HepG2 (cell line): ENCODE data around the gene AHCY. TPM values are rescaled to one million over a fixed set of nuclear protein-coding genes. Genes with fewer than 3 reads are reported as not detected.

ENCODE experiments used
- ATF5 ChIP-seq: sonication (generic); formaldehyde crosslinking; IDR thresholded peaks from 2 replicates; pipeline ENCODE4 v1.4.0; 2020; ENCODE audit warnings: mild to moderate bottlenecking, low read depth, missing genetic modification reagents
- BCL6 ChIP-seq: IDR thresholded peaks from 2 replicates; pipeline ENCODE4 v1.6.1; 2016; ENCODE audit warnings: missing genetic modification reagents, missing compliant biosample characterization
- CEBPB ChIP-seq: IDR thresholded peaks from 2 replicates; pipeline ENCODE4 v1.6.1; 2011; ENCODE audit warnings: low read depth, low read length, improper control_type of control experiment, borderline replicate concordance
- GATAD1 ChIP-seq: IDR thresholded peaks from 2 replicates; pipeline ENCODE4 v1.6.1; 2016; ENCODE audit warnings: missing genetic modification reagents, missing compliant biosample characterization
- HDAC2 ChIP-seq: sonication (generic); formaldehyde crosslinking; IDR thresholded peaks from 2 replicates; pipeline ENCODE4 v1.4.0; 2020; ENCODE audit warnings: missing genetic modification reagents
- HINFP ChIP-seq: sonication (generic); formaldehyde crosslinking; IDR thresholded peaks from 2 replicates; pipeline ENCODE4 v1.4.0; 2020; ENCODE audit warnings: low read depth, mild to moderate bottlenecking, missing genetic modification reagents
- KLF15 ChIP-seq: sonication (generic); formaldehyde crosslinking; IDR thresholded peaks from 2 replicates; pipeline ENCODE4 v1.8.1; 2023; ENCODE audit warnings: borderline replicate concordance, mild to moderate bottlenecking, inconsistent platforms, missing genetic modification reagents, mixed read lengths
- MAZ ChIP-seq, 2 experiments: sonication (generic) in 1 of 2; formaldehyde crosslinking in 1 of 2; IDR thresholded peaks; 2 replicates each; pipeline versions ENCODE4 v1.5.0 to v1.6.1; 2012 to 2020; ENCODE audit warnings: low read depth in 2 of 2, mild to moderate bottlenecking in 2 of 2, borderline replicate concordance in 1 of 2, improper control_type of control experiment in 1 of 2, low read length in 1 of 2, missing genetic modification reagents in 1 of 2, moderate library complexity in 1 of 2
- MYNN ChIP-seq: sonication (generic); formaldehyde crosslinking; IDR thresholded peaks from 2 replicates; pipeline ENCODE4 v1.4.0; 2020; ENCODE audit warnings: mild to moderate bottlenecking, low read depth, missing genetic modification reagents
- NR2C2 ChIP-seq: sonication (generic); formaldehyde crosslinking; IDR thresholded peaks from 2 replicates; pipeline ENCODE4 v1.4.0; 2020; ENCODE audit warnings: missing genetic modification reagents, mild to moderate bottlenecking, moderate library complexity, borderline replicate concordance
- PHF8 ChIP-seq: sonication (generic); formaldehyde crosslinking; IDR thresholded peaks from 2 replicates; pipeline ENCODE4 v1.5.0; 2020; ENCODE audit warnings: missing genetic modification reagents
- SCMH1 ChIP-seq: sonication (generic); formaldehyde crosslinking; IDR thresholded peaks from 2 replicates; pipeline ENCODE4 v1.9.0; 2021; ENCODE audit warnings: missing genetic modification reagents, mild to moderate bottlenecking, borderline replicate concordance
- SRSF4 ChIP-seq: fragments of 200-400 bp; formaldehyde crosslinking; IDR thresholded peaks from one replicate; pipeline ENCODE4 v1.6.1; 2018; ENCODE audit warnings: mild to moderate bottlenecking, low read depth, low read length, moderate library complexity; ENCODE audit not compliant: poor library complexity, severe bottlenecking
- STAT5B ChIP-seq: sonication (generic); formaldehyde crosslinking; IDR thresholded peaks from 2 replicates; pipeline ENCODE4 v1.4.0; 2020; ENCODE audit warnings: missing genetic modification reagents
- SUZ12 ChIP-seq: fragments of 150-350 bp; IDR thresholded peaks from 2 replicates; pipeline ENCODE4 v1.6.1; 2014; ENCODE audit warnings: low read depth, low read length
- TCF7 ChIP-seq: sonication (generic); IDR thresholded peaks from 2 replicates; pipeline ENCODE4 v1.6.1; 2016; ENCODE audit warnings: antibody characterized with exemption, low read depth
- XRCC5 ChIP-seq: fragments of 200-400 bp; formaldehyde crosslinking; optimal IDR thresholded peaks from 2 replicates; pipeline ENCODE3; 2017; ENCODE audit warnings: mild to moderate bottlenecking, low read length
- ZBED4 ChIP-seq: sonication (generic); formaldehyde crosslinking; IDR thresholded peaks from 2 replicates; pipeline ENCODE4 v1.4.0; 2020; ENCODE audit warnings: missing genetic modification reagents, borderline replicate concordance
- ZBTB8A ChIP-seq: sonication (generic); formaldehyde crosslinking; IDR thresholded peaks from 2 replicates; pipeline ENCODE4 v1.4.0; 2020; ENCODE audit warnings: mild to moderate bottlenecking, low read depth, missing genetic modification reagents, borderline replicate concordance
- ZMYM2 ChIP-seq: sonication (generic); formaldehyde crosslinking; IDR thresholded peaks from 2 replicates; pipeline ENCODE4 v1.8.0; 2022; ENCODE audit warnings: mild to moderate bottlenecking, missing genetic modification reagents
- ZNF34 ChIP-seq: sonication (generic); formaldehyde crosslinking; IDR thresholded peaks from 2 replicates; pipeline ENCODE4 v1.4.0; 2020; ENCODE audit warnings: mild to moderate bottlenecking, missing genetic modification reagents, borderline replicate concordance
- ZNF780A ChIP-seq: sonication (generic); formaldehyde crosslinking; IDR thresholded peaks from 2 replicates; pipeline ENCODE4 v1.8.0; 2022; ENCODE audit warnings: mild to moderate bottlenecking, missing genetic modification reagents, moderate library complexity
- ZNF800 ChIP-seq: sonication (generic); formaldehyde crosslinking; IDR thresholded peaks from 2 replicates; pipeline ENCODE4 v1.4.0; 2020; ENCODE audit warnings: missing genetic modification reagents
- ZSCAN30 ChIP-seq: sonication (generic); formaldehyde crosslinking; IDR thresholded peaks from 2 replicates; pipeline ENCODE4 v1.5.0; 2020; ENCODE audit warnings: mild to moderate bottlenecking, missing genetic modification reagents
- polyA plus RNA-seq, 8 experiments: library from polyadenylated mRNA; depleted of rRNA in 3 of 8; stranded (reverse) in 7 of 8; unstranded in 1 of 8; fragments of >200 nt; fragmentation: Illumina TruSeq in 4 of 8; extraction: Trizol in 4 of 8; gene quantifications; 2 replicates each; pipeline versions ENCODE4 v1.2.1 to v1.2.3, GENCODE V29; 2011 to 2016; ENCODE audit warnings: low read depth in 4 of 8, missing spikeins in 1 of 8, mixed read lengths in 1 of 8; ENCODE audit not compliant: insufficient read depth in 1 of 8
- total RNA-seq, 5 experiments: library from RNA; depleted of rRNA; stranded (reverse); fragments of >200 nt; fragmentation: Illumina TruSeq; extraction: Trizol; gene quantifications; 2 replicates each; pipeline ENCODE4 v1.2.3, GENCODE V29; 2016; ENCODE audit warnings: low read depth in 1 of 5

The AHCY gene
- total and polyA plus RNA-seq, 2 of the 13 experiments (the other 11 are each of a cell fraction or from before 2014, with no cell fraction given), result 407 to 419 TPM

GRCh38 chr20:34345402-34345736 lies 42.2 kb upstream of the AHCY start (continued):
- TF ChIP-seq ZNF800 (CRISPR knock-in tag), result no peak
- no peak for TF ChIP-seq XRCC5
- no peak for TF ChIP-seq STAT5B (CRISPR knock-in tag)
- no peak for TF ChIP-seq ATF5
- TF ChIP-seq MYNN (CRISPR knock-in tag), result no peak
- no peak for TF ChIP-seq SRSF4
- no peak for TF ChIP-seq ZNF780A (CRISPR knock-in tag)
- TF ChIP-seq SCMH1 (CRISPR knock-in tag), result no peak
- no peak for TF ChIP-seq HDAC2 (CRISPR knock-in tag)
- no peak for TF ChIP-seq PHF8 (CRISPR knock-in tag)
- TF ChIP-seq KLF15 (CRISPR knock-in tag), result no peak
- TF ChIP-seq GATAD1 (CRISPR knock-in tag), result no peak
- TF ChIP-seq NR2C2 (CRISPR knock-in tag), result no peak
- TF ChIP-seq HINFP (CRISPR knock-in tag), result no peak
- no peak for TF ChIP-seq ZSCAN30
- no peak for TF ChIP-seq SUZ12
- no peak for TF ChIP-seq ZBED4
- TF ChIP-seq ZNF34 (CRISPR knock-in tag), result no peak
- no peak for TF ChIP-seq MAZ (IDR thresholded peaks at IDR 0.05; ENCODE audit: borderline replicate concordance, low read depth, low read length)
- TF ChIP-seq MAZ (CRISPR knock-in tag; IDR thresholded peaks at IDR 0.05; ENCODE audit: low read depth), result no peak
- no peak for TF ChIP-seq TCF7
- no peak for TF ChIP-seq CEBPB
- no peak for TF ChIP-seq BCL6
- no peak for TF ChIP-seq ZBTB8A (CRISPR knock-in tag)
- TF ChIP-seq ZMYM2 (CRISPR knock-in tag), result no peak
